HG02623 (cell line): ENCODE data around the gene CLK1.
A peak's percentile ranks its signal among the peaks of the same experiment; 100 is the strongest.

Source experiments
- ATAC-seq: cut with Tn5 transposase; IDR thresholded peaks from one replicate; pipeline ENCODE4 v1.9.1; 2021; ENCODE audit warnings: moderate library complexity; ENCODE audit not compliant: unreplicated experiment

The CLK1 gene

DNA sequence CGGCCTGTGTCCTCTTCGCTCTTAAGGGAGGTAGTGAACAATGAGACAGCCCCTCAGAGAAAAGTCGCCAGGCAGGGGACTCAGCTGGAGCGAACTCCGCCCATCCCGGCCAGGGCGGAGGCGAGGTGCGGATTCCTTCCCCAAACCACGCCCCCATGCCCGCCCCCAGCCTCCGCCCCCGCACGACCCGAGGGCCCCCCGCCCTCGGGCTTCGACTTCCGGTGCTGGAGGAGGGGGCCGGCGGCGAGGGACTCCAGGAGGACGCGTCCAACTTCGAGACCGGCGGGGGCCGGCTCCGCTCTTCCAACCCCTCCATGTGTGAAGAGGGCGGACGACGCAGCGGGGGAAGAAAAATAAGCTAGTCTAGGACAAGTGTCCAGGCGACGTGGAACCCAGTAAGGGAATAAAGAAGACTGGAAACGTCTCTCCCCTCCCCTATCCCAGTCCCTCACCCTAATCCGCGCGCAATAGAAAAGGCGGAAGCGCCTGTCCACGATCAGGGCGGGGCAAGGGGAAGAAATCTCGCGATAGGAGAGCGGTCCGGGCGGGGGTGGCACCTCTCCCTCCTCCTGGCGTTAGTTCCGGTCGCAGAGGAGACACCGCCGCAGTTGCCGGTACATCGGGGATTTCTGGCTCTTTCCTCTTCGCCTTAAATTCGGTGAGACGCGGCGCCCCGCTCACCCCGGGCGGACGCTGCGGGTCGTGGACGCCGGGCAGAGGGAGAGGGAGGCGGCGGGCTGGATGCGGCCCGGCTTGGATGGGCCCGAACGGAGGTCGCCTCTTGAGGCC, 52.9 kb downstream of the CLK1 start, which contains the start of gene BZW1:
Gene BZW1, plus strand, starts transcription at position 578 of the 789 bp plus-strand sequence. CDS start 1,308 bp downstream, outside the sequence.
- ATAC-seq, result peak; percentile 67

DNA sequence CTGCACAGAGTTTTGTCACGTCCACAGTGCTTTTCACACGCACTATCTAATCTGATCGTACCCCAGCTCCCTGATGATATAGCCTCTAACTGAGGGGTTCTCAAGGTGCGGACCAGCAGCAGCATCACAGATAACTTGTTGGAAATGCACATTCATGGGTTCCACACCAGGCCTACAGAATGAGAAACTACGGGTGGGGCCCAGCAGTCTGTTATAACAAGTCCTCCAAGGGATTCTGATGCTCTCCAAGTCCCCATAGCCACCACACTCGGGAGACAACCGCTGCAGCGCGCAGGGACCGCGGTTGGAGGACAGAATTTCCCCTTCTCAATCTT, 53.5 kb downstream of the CLK1 start:
- ATAC-seq, result no peak

- ATAC-seq, result no peak
Measured at GRCh38 chr2:200810252-200810997, 54.0 kb downstream of the CLK1 start.

DNA sequence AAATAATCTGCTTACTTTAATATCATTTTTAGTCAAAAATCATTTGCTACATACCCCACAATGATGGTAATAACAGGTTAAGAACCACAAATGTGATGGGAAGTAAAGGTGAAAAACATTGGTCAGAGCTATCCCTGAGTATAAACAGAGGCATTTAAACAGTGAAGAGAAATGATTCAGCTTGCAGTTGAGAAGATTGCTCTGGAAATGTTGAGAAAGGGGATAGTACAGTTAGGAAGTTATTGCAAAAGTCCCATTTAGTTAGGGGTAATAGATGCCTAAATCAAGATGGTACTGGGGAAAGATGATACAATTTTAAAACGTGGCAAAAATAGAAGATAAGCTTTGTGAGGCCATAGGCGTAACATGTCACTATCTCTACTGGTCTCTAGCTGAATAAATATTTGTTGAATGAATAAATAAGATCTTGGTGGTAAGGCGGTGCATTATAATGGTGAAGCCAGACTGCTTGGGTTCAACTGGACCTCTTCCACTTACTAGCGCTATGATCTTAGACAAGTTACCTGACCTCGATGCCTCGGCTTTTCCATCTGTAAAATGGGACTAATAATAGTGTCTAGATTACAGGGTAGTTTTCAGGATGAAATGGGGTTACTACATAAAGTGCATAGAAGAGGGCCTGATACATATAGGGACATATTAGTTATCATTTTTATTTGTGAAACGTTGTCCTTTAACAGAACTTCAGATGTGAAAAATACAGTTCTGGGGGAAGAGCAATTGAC, 54.8 kb downstream of the CLK1 start:
- no peak for ATAC-seq
